Activated naive CD4-positive, alpha-beta T cell (primary cell): ENCODE results near the gene ELL.
"Not testable (repeated sequence)": the region's sequence is repeated elsewhere in the genome, so short reads cannot be mapped to it uniquely, and the experiment has no call there.

ENCODE experiments used
- DNase-seq, 4 experiments: peaks; one replicate each; lab custom pipeline; 2025; lab: John Stamatoyannopoulos, UW

ELL gene

DNA sequence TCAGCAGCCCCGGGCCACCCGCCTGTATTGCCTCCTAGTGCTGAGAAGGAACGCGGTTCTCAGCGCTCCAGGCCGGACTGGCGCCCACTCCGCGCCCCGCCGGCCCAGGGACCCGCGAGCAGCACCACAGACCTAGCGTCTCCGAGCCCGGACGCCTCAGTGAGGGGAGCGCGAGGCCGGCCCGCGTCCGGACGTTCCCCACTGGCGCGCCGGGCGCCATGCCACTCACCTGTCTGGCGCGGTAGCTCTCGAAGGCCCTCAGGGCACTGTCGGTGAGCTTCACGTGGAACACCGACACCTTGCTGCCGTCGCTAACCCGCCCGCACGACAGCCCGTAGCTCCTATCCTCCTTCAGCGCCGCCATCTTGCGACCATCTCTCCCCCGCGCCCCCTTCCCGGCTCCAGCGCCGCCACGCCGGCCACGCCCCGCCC, at the start of gene ELL:
Gene ELL, minus strand, starts transcription at position 379 of the 432 bp plus-strand sequence. Its CDS starts 15 bp downstream, at position 364.
- no peak for DNase-seq

- no peak for DNase-seq
These were observed 46.5 kb upstream of the ELL start for GRCh38 chr19:18568367-18568766.

DNA sequence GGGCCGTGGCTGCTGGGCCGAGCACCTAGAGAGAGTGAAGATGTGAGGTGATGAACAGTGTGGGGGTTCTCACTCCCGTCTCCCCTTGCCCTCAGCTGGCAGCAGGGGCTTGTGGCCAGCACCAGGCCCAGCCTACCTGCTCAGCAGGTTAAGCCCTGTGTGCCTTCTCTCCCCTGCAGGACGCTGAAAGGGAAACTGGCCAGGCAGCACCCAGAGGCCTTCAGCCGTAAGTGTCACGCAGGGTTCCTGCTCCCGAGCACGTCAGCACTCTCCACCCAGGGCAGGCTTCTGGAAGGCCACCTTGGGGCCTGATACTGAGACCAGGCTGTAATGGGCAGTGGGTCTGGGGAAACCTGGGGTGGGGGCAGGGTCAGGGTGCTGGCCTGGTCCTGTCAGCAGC, 45.1 kb upstream of the ELL start:
- DNase-seq: no peak

DNA sequence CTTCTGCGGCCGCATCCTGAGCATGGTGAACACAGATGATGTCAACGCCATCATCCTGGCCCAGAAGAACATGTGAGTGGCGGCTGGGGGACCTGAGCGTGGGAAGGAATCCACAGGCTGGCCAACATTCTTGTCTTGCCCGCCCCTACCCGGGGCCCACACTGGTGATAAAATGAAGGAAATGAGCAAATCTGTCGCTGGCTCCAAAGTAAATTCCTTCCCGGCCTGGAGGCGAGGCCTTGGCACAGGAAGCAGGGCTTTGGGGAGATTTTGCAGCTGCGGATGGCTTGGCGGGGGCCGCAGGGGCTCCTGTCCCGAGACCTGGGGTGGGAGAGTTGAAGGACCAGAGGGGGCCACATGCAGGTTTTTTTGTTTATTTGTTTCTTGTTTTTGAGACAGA, 40.2 kb upstream of the ELL start:
- no peak for DNase-seq

GRCh38 chr19:18559685-18560084, 37.8 kb upstream of the ELL start:
- no peak for DNase-seq

DNA sequence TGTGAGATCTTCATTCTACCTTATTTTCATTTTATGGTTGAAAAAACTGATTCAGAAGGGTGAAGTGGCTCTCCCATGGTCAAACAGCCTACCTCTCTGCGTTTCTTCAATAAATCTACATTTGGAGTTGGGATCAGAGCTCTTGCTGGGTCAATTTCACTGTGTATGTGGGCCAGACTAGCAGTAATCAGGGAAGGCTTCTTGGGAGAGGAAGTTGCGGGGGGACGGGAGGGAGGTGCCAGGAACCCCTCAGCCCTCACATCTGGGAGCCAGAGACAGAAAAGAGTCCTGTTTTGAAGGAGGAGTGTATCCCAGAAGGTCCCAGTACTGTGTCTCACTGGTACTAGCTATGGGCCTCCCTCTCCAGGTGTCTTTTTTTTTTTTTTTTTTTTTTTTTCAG, 36.7 kb upstream of the ELL start:
- DNase-seq: no peak

DNA sequence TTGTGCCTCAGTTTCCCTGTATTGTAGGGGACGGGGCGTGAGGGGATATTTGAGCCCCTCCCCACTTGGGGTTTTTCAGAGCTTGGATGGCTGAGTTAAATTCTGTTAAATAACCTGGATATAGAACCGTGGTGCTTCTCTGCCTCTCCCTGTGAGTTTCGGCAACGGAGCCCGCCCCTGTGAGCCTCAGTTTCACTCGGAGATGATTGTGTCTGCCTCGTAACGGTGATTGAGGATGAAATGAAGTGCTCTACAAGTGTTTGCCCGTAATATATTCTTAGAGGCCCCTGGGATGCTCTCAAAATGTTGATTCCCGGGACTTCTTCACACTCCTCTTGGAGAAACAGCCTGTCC, 36.3 kb upstream of the ELL start:
- DNase-seq: no peak

DNA sequence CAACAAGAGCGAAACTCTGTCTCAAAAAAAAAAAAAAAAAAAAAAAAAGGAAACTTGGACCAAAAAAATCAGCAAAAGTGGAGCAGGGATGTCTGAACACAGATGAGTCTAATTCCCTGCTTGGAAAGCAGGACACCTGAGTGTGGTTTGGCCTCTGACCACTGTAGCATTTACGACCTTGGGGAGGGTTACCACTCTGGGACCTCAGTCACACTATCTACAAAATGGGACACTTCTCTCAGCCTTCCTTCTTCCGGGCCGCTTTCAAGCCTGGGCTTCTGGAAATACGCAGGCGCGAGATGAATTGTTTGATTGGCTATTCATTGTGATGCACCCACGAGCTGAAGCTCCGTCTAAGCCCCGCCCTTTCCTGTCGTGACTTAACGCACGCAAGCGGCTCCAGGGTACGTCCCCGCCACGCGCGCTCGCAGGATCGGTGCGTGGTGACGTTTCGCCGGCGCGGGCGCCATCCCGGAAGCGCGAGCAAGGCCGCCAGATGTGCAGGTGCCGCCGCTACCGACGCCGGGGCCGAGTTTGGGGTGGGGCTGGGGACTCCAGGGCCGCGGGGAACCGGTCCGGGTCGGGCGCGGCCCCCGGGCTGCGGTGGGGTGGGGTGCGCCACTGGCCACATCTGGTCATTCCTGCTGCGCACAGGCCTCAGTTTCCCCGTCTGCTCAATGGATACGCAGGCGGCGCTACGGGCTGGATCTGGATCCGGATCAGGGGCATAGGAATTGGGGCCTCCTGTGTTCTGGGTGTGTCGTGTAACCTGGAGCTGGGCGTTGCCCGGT, 35.7 kb upstream of the ELL start, which contains the start of gene KXD1:
Gene KXD1, plus strand, starts transcription at position 460 of the 791 bp plus-strand sequence. CDS start 4,187 bp downstream, outside the sequence.
- DNase-seq: peak; percentile 85 to 95 (median 90)

DNA sequence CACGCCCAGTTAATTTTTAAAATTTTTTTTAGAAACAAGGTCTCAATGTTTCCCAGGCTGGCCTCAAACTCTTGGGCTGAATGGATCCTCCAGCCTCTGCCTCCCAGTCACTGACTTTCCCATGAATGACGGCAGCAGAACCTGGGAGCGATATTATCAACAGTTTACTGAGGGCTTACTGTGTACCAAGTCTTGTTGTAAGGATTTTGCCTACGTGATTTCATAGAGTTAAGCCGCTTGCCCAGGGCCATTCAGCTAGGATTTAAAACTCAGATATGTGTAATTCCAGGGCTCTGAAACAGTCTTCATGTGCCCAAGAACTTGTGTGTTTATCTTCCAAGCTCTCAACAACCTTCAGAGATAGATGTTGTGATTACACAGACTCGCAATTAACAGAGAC, 29.8 kb upstream of the ELL start:
- DNase-seq: no peak

GRCh38 chr19:18543814-18544475, 22.1 kb upstream of the ELL start:
- DNase-seq: peak in 1 of 4 experiments; percentile 47

GRCh38 chr19:18542941-18543813, 21.3 kb upstream of the ELL start, which contains the start of gene FKBP8:
Gene FKBP8 (minus strand): TSS chr19:18543573. CDS start chr19:18541970, 1,603 bp downstream.
- peak; percentile 69 to 96 (median 90) for DNase-seq

DNA sequence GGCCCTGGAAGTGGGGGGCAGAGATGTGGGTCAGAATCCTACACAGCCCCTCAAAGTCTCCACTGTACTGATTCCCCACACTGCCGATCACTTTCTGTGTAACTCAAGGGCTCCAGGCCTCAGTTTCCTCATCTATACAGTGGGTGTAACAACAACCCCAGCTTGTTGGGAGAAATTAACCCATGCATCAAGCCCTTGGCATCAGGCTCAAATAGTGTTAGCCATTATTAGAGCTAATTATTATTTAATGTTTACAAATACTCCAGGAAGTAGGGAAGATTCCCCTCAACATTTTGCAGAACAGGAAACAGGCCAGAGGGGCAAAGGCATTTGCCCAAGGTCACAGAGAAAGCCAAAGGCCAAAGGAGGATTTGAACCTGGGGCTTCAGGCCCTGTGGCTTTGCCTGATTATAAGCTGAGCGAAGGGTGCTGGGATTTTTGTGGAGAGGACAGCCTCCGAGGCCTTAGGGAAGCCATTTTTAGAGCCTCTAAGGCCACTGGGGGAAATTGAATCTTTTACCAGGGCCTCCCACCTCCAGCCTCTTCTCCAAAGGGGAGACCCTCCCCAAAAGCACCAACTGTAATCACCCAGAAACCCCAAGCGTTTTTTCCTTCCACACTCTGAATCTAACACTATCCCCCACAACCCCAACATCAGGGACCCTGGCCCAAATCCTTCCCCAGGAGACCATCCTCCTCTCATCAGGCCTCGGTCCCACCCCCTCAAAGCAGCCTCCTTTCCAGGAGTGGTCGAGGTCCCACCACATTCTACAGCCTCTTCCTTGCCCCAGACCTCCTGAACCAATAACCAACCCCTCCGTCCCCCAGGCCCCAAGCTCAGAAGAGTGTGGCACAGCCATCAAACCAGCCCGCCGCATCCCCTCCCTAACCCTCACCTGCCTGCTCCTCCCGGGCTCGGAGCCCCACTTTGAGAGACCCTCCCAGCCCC, 20.4 kb upstream of the ELL start:
- DNase-seq: no peak

DNA sequence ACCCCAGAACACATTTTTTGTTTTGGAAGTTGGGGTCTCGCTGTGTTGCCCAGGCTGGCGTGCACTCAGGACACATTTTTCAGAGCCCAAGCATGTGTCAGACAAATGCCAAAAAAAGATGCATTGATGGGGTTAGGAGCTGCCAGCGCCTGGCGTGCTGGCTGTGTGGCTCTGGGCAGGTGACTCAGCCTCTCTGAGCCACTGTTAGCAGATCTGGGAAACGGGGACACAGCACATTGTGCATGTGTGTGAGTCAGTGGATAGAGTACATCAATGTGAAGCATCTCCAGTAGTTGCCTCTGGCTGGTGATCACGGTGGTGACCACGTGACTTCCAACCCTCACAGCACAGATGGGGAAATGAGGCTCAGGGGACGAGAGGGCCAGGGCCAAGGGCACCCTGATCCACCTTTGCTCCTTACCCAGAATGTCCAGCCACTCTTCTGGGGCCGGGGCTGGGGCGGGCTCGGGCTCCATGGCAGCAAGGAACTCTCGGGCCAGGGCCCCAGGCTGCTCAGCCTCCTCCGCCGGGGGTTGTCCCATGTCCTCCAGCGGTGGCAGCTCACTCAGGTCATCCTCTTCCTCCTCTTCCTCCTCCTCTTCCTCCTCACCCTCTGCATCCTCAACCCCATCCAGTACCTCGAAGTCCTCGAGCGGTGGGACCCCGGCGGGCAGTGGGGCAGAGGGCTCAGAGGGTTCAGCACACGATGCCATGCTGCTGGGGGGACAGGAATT, 19.6 kb upstream of the ELL start:
- DNase-seq: no peak

GRCh38 chr19:18540200-18540599, 18.3 kb upstream of the ELL start:
- DNase-seq: not testable (repeated sequence)

DNA sequence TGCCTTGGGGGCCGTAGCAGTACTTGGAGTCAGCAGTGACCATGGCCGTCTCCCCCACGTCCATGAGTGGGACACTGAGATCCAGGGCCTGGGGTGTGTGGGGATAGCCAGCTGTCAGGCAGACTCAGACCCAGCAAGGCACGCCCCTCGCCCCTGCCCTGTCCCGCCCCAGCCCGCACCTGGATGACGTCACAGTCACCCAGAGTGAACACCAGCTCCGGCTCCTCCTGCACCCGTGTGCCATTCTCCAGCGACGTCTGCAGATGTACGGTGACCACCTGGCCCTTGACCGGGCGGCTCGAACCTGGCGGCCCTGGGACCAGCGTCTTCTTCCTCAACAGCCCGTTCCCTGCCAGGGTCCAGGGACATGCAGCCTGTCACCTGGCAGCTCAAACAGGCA, 17.5 kb upstream of the ELL start:
- DNase-seq: no peak

- DNase-seq: no peak
These were observed 16.2 kb upstream of the ELL start for GRCh38 chr19:18538115-18538514.

DNA sequence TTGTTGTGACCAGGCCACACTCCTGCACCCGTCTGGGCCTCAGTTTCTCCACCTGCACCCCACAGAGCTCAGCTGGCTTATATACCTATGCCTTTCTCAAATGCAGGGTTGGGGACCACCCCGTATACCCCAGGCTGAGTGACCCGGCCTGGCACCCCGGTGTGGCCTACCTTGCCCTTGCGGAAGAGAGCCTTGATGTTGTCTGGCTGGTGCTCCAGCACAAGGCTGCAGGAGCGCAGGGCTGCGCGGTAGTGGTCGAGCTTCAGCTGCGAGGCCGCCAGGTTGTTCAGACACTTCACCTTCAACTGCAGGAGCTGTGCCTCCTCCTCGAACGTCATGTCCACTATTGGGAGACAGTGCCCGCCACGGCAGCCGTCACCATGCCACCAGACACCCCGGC, 15.6 kb upstream of the ELL start:
- DNase-seq: no peak

DNA sequence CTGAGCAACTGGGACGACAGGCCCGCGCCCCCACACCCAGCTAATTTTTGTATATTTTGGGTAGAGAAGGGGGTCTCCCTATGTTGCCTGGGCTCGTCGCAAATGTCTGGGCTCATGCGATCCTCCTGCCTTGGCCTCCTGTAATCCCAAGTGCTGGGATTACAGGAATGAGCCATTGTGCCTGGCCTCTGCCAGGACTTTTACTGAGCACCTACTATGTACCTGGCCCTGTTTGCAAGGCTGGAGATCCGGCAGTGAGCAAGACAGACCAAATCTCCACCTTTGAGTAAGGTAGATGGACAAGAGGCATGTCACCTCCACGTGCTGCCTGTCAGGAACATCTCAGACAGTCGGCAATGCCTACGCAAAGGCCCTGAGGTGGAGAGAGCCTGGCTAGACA, 14.6 kb upstream of the ELL start:
- DNase-seq: no peak

GRCh38 chr19:18533058-18533457, 11.2 kb upstream of the ELL start:
- DNase-seq: no peak

GRCh38 chr19:18532168-18532890, 10.5 kb upstream of the ELL start:
- DNase-seq: no peak
